NCI-H524 treated with DMSO at 0.1 percent for 48 hours (cell line): ENCODE data around the gene C1orf21.

Experiments used
- DNase-seq: peaks from one replicate; lab custom pipeline; 2025; lab: John Stamatoyannopoulos, UW

C1orf21 gene

GRCh38 chr1:184449916-184450315 is 63.1 kb downstream of the C1orf21 start:
- no peak for DNase-seq

GRCh38 chr1:184455786-184456185 is 69.0 kb downstream of the C1orf21 start:
- no peak for DNase-seq

GRCh38 chr1:184456189-184456588 is 69.4 kb downstream of the C1orf21 start:
- DNase-seq: no peak

- DNase-seq: no peak
Measured at GRCh38 chr1:184457500-184457899, 70.7 kb downstream of the C1orf21 start.

- no peak for DNase-seq
Measured at GRCh38 chr1:184461321-184461720, 74.5 kb downstream of the C1orf21 start.

- DNase-seq: no peak
Measured at GRCh38 chr1:184462155-184462554, 75.3 kb downstream of the C1orf21 start.

- no peak for DNase-seq
Measured at GRCh38 chr1:184462990-184463389, 76.2 kb downstream of the C1orf21 start.

- no peak for DNase-seq
Measured at GRCh38 chr1:184463680-184464079, 76.9 kb downstream of the C1orf21 start.

GRCh38 chr1:184464757-184465156 is 77.9 kb downstream of the C1orf21 start:
- DNase-seq: no peak

- DNase-seq: no peak
Measured at GRCh38 chr1:184465489-184466146, 78.8 kb downstream of the C1orf21 start.

- no peak for DNase-seq
Measured at GRCh38 chr1:184467295-184467694, 80.5 kb downstream of the C1orf21 start.

GRCh38 chr1:184469396-184469795 is 82.6 kb downstream of the C1orf21 start:
- DNase-seq: peak; percentile 81

GRCh38 chr1:184471686-184472085 is 84.9 kb downstream of the C1orf21 start:
- DNase-seq: no peak

GRCh38 chr1:184472136-184472535 is 85.3 kb downstream of the C1orf21 start:
- no peak for DNase-seq

GRCh38 chr1:184473176-184473966 is 86.5 kb downstream of the C1orf21 start:
- DNase-seq: no peak

- no peak for DNase-seq
Measured at GRCh38 chr1:184476187-184476586, 89.4 kb downstream of the C1orf21 start.

- no peak for DNase-seq
Measured at GRCh38 chr1:184479435-184480167, 92.8 kb downstream of the C1orf21 start.

- DNase-seq: no peak
Measured at GRCh38 chr1:184480736-184481135, 93.9 kb downstream of the C1orf21 start.

- no peak for DNase-seq
Measured at GRCh38 chr1:184482136-184482535, 95.3 kb downstream of the C1orf21 start.

GRCh38 chr1:184483101-184483683 is 96.4 kb downstream of the C1orf21 start:
- DNase-seq: no peak

GRCh38 chr1:184485751-184486723 is 99.2 kb downstream of the C1orf21 start:
- DNase-seq: no peak
